ENCODE results near the gene RASA3.

DNA sequence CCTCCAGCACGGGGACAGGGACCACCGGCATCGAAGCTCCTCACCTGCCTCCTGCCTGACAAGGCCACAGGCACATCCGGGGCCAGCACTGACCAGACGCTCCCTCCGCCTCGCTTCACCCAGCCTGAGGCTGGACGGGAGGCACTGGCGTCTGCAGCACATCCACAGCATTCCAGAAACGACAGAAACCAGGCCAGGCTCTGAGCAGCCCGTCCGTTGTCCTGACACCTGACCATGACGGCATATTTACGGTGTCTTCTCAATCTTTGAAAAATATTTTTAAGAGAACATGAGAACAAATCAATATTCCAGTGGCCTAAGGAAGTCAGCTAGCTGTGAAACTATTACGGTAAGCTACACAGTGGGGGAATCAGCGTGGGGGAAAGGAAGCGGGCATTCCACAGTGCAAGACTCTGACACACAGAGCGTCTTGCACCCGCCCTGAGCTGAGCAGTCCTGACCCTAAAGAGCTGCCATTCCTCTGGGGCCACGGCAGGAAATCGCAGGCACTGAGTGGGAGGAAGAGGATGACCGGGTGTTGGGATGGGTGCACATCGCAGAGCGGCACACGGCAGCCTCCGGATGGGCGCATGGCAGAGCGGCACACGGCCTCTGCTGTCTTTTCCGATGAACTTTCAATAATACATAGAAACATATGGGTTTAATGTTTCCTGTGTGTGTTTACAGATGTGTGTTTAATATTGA lies 26.8 kb downstream of the RASA3 start:
- no peak for TF ChIP-seq ESRRA (IDR thresholded peaks at IDR 0.05; ENCODE audit: low read length)
- TF ChIP-seq, protein P1, sequence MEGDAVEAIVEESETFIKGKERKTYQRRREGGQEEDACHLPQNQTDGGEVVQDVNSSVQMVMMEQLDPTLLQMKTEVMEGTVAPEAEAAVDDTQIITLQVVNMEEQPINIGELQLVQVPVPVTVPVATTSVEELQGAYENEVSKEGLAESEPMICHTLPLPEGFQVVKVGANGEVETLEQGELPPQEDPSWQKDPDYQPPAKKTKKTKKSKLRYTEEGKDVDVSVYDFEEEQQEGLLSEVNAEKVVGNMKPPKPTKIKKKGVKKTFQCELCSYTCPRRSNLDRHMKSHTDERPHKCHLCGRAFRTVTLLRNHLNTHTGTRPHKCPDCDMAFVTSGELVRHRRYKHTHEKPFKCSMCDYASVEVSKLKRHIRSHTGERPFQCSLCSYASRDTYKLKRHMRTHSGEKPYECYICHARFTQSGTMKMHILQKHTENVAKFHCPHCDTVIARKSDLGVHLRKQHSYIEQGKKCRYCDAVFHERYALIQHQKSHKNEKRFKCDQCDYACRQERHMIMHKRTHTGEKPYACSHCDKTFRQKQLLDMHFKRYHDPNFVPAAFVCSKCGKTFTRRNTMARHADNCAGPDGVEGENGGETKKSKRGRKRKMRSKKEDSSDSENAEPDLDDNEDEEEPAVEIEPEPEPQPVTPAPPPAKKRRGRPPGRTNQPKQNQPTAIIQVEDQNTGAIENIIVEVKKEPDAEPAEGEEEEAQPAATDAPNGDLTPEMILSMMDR (IDR thresholded peaks at IDR 0.05 in 2 of 3, conservative IDR thresholded peaks at IDR 0.05 in 1 of 3; ENCODE audit: control insufficient read depth in 2 of 3, extremely low read depth in 1 of 3, insufficient read depth in 1 of 3, low read depth in 3 of 3, low read length in 3 of 3): no peak

All from GM12878 (cell line).